Measurements from ENCODE around the gene MVB12B.
A peak's percentile ranks its signal among the peaks of the same experiment; 100 is the strongest.

MVB12B gene

GRCh38 chr9:126388964-126389708 is 62.5 kb downstream of the MVB12B start:
- no peak for DNase-seq

GRCh38 chr9:126389992-126390391 is 63.4 kb downstream of the MVB12B start:
- no peak for DNase-seq

- no peak for DNase-seq
These were observed 64.3 kb downstream of the MVB12B start for GRCh38 chr9:126390923-126391322.

- DNase-seq: no peak
These were observed 65.4 kb downstream of the MVB12B start for GRCh38 chr9:126391713-126392661.

GRCh38 chr9:126392662-126393371 is 66.2 kb downstream of the MVB12B start:
- DNase-seq: no peak

GRCh38 chr9:126393876-126394275 is 67.2 kb downstream of the MVB12B start:
- DNase-seq: no peak

- DNase-seq: no peak
These were observed 68.2 kb downstream of the MVB12B start for GRCh38 chr9:126394802-126395201.

GRCh38 chr9:126395439-126396212 is 69.0 kb downstream of the MVB12B start:
- DNase-seq: no peak

- peak; percentile 65 for DNase-seq
These were observed 70.4 kb downstream of the MVB12B start for GRCh38 chr9:126397056-126397455.

- DNase-seq: peak; percentile 77
These were observed 71.9 kb downstream of the MVB12B start for GRCh38 chr9:126398403-126399058.

- DNase-seq: no peak
These were observed 72.6 kb downstream of the MVB12B start for GRCh38 chr9:126399251-126399650.

GRCh38 chr9:126399789-126400188 is 73.2 kb downstream of the MVB12B start:
- no peak for DNase-seq

- DNase-seq: no peak
These were observed 73.9 kb downstream of the MVB12B start for GRCh38 chr9:126400571-126400970.

GRCh38 chr9:126401107-126401506 is 74.5 kb downstream of the MVB12B start:
- no peak for DNase-seq

- no peak for DNase-seq
These were observed 75.0 kb downstream of the MVB12B start for GRCh38 chr9:126401581-126401980.

- DNase-seq: no peak
These were observed 76.8 kb downstream of the MVB12B start for GRCh38 chr9:126403397-126403796.

- DNase-seq: no peak
These were observed 77.8 kb downstream of the MVB12B start for GRCh38 chr9:126404459-126404858.

- no peak for DNase-seq
These were observed 79.5 kb downstream of the MVB12B start for GRCh38 chr9:126406075-126406667.

- DNase-seq: no peak
These were observed 80.7 kb downstream of the MVB12B start for GRCh38 chr9:126407114-126407870.

- DNase-seq: no peak
These were observed 81.4 kb downstream of the MVB12B start for GRCh38 chr9:126408004-126408403.

- DNase-seq: no peak
These were observed 83.6 kb downstream of the MVB12B start for GRCh38 chr9:126410229-126410628.

Data from activated naive CD4-positive, alpha-beta T cell treated with Interleukin-2 at 50 U/mL for 16 hours (primary cell).